GM20000 (cell line): ENCODE measurements around the gene CCDC117.
A peak's percentile ranks its signal among the peaks of the same experiment; 100 is the strongest.

Source experiments
- DNase-seq: peaks from one replicate; pipeline ENCODE4 v3.0.0; 2012; ENCODE audit warnings: low spot score
- TF ChIP-seq, protein P1 (sequence below): IDR thresholded peaks from 2 replicates; pipeline ENCODE4 v1.5.1; 2012; ENCODE audit warnings: mild to moderate bottlenecking, control low read depth; ENCODE audit errors: extremely low read depth, missing control alignments

The CCDC117 gene, protein sequence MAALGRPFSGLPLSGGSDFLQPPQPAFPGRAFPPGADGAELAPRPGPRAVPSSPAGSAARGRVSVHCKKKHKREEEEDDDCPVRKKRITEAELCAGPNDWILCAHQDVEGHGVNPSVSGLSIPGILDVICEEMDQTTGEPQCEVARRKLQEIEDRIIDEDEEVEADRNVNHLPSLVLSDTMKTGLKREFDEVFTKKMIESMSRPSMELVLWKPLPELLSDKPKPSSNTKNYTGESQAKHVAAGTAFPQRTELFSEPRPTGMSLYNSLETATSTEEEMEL

DNA sequence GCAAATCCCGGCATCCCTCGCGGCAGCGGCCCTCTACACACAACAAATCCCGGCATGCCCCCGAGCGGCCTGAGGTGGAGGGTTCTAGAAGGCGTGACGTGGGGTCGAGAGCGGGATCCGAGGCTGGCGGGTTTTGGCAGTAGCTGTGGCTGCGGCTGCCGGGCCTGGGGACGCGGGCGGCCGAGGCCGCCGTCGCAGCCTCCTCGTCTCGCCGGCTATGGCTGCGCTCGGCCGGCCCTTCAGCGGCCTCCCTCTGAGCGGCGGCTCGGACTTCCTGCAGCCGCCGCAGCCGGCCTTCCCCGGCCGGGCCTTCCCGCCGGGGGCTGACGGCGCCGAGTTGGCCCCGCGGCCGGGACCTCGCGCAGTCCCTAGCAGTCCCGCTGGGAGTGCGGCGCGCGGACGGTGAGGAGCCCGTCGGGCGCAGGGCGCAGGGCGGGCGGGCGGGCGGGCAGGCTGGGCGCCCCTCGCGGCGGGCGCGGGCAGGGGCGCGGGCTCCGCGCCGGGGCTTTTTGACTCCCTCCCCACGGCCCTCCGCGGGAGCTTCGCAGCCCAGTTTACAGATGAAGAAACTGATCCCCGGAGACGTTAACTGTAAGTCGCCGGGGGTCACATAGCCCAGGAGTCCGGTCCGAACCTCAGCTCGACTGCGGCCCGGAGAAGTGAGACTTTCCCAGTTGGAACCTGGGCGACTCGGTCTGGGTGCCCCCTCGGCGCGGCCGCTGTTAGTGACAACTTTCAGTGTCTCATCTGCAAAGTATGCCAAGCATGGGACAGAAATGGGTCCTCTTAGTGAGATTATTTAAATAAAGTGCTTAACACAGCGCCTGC, at the start of gene CCDC117:
Gene CCDC117, plus strand, starts transcription at position 63 of the 828 bp plus-strand sequence. Its CDS starts 155 bp downstream, at position 218.
- TF ChIP-seq, protein P1, sequence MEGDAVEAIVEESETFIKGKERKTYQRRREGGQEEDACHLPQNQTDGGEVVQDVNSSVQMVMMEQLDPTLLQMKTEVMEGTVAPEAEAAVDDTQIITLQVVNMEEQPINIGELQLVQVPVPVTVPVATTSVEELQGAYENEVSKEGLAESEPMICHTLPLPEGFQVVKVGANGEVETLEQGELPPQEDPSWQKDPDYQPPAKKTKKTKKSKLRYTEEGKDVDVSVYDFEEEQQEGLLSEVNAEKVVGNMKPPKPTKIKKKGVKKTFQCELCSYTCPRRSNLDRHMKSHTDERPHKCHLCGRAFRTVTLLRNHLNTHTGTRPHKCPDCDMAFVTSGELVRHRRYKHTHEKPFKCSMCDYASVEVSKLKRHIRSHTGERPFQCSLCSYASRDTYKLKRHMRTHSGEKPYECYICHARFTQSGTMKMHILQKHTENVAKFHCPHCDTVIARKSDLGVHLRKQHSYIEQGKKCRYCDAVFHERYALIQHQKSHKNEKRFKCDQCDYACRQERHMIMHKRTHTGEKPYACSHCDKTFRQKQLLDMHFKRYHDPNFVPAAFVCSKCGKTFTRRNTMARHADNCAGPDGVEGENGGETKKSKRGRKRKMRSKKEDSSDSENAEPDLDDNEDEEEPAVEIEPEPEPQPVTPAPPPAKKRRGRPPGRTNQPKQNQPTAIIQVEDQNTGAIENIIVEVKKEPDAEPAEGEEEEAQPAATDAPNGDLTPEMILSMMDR = no peak
- DNase-seq = peak; percentile 95

DNA sequence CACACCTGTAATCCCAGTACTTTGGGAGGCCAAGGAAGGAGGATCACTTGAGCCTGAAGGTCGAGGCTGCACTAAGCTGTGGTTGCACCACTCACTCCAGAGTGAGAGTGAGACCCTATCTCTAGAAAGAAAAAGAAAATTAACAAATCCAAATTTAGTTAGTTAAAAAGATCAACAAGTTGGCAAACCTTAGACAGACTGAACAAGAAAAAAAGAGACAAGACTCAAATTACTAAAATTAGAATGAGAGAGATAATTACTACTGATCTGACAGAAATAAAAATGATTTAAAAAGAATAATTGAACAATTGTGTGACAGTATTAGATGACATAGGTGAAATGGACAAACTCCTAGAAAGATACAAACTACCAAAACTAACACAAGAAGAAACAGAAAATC, 44.5 kb upstream of the CCDC117 start:
- TF ChIP-seq, protein P1 = no peak
- no peak for DNase-seq

DNA sequence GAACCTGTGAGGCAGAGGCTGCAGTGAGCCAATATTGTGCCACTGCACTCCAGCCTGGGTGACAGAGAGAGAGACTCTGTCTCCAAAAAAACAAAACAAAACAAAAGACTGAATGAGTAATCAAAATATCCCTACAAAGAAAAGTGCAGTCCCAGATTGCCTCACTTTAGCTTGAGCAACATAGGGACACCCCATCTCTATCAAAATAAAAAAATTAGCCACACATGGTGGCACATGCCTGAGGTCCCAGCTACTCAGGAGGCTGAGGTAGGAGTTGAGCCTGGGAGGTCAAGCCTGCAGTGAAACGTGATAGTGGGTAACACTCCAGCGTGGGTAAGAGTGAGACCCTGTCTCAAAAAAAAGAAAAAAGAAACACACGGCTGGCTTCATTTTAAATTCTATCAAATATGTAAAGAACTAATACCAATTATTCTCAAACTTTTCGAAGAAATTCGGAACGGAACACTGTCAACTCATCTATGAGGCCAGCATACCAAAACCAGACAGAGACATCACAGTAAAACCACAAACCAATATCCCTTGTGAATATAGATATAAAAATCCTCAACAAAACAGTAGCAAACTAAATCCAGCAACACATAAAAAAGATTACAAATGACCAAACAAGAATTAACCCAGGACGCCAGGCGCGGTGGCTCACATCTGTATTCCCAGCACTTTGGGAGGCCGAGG, 43.7 kb upstream of the CCDC117 start:
- TF ChIP-seq, protein P1 = no peak
- DNase-seq = no peak

DNA sequence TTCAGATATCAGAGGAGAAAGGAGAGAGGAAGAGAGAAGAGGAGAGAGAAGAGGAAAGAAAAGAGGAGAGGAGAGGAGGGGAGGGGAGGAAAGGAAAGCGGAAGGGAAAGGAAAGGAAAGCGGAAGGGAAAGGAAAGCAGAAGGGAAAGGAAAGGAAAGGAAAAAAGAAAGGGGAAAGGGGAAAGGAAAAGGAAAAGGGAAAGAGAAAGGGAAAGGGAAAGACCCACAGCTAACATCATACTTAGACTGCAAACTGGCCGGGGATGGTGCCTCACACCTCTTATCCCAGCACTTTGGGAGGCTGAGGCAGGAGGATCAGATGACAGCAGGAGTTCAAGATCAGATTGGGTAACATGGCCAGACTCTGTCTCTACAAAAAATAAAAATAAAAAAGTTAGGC, 42.3 kb upstream of the CCDC117 start:
- DNase-seq = no peak
- TF ChIP-seq, protein P1 = no peak

DNA sequence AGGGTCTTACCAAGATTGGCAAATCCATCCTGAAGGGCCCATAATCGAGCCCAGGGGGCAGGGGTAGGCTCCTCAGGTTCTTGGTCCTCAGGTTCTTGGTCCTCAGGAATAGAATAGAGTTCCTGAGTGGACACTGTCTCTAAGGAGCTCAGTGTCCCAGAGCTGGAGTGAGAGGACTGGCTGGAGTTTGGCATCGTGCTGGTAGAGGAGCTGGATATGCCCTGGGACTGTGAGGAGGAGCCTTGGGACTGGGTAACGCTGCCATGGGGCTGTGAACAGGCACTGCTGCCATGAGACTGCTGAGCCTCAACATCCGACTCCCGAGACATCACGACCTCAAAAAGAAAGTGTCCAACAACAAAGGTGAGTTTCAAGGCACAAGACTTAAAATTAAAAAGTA, 38.1 kb upstream of the CCDC117 start:
- DNase-seq = no peak
- TF ChIP-seq, protein P1 = no peak

DNA sequence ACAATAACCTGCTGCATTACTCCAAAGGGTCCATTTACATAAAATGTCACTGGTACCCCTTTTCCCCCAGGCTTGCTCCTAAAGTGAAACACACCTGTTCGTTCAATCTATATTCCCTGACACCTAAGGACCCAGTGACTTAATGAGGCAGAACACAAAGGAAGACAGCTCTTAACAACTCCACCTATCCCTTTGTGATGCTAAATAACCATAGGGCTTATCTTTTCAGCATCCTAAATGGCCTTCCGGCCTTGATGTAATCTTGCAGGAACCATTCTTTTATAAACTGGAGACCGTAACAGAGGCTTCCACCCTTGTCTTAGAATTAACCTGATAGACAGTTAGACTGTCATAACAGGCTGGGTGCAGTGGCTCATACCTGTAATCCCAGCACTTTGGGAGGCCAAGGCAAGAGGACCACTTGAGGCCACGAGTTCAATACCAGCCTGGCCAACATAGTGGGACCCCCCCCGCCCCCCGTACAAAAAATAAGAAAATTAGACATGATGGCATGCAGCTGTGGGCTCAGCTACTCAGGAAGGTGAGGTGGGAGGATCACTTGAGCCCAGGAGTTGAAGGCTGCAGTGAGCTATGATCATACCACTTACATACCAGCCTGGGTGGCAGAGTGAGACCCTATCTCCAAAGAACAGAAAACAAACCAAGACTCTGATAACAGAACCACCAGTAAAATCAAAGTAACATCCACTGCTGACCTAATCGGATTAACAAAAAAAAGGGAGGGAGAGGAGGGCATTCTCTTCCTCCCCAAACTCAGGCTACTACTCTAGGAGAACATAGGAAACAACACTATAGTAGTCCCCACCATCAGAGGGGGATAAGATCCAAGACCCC, 36.0 kb upstream of the CCDC117 start:
- TF ChIP-seq, protein P1 = no peak
- no peak for DNase-seq
